KMS-11 (cell line): Measurements from ENCODE around the gene HOXB5.

ENCODE experiments used
- H2AFZ ChIP-seq: fragments of 200-600 bp; sonication (generic); 2 replicates; pipeline ENCODE4 v1.6.1; 2016; ENCODE audit warnings: antibody characterized with exemption, mixed run types, low read depth
- H3K27ac ChIP-seq: fragments of 200-600 bp; sonication (generic); 2 replicates; pipeline ENCODE4 v1.6.1; 2016; ENCODE audit warnings: mild to moderate bottlenecking, mixed run types
- H3K27me3 ChIP-seq: fragments of 200-600 bp; sonication (generic); 2 replicates; pipeline ENCODE4 v1.6.1; 2017; ENCODE audit warnings: mild to moderate bottlenecking, low read depth, mixed run types, moderate library complexity; ENCODE audit not compliant: insufficient read depth
- H3K36me3 ChIP-seq: fragments of 200-600 bp; sonication (generic); 2 replicates; pipeline ENCODE4 v1.6.1; 2017; ENCODE audit warnings: mild to moderate bottlenecking, mixed run types; ENCODE audit not compliant: insufficient read depth
- H3K4me1 ChIP-seq: fragments of 200-600 bp; sonication (generic); 2 replicates; pipeline ENCODE4 v1.6.1; 2016; ENCODE audit warnings: mild to moderate bottlenecking, low read depth, mixed run types; ENCODE audit not compliant: poor library complexity, severe bottlenecking
- H3K4me2 ChIP-seq: fragments of 200-600 bp; sonication (generic); 2 replicates; pipeline ENCODE4 v1.7.0; 2016; ENCODE audit warnings: mild to moderate bottlenecking, mixed run types
- H3K4me3 ChIP-seq: fragments of 200-600 bp; sonication (generic); IDR thresholded peaks from 2 replicates; pipeline ENCODE4 v1.6.1; 2017; ENCODE audit warnings: low read depth, low read length, mixed read lengths; ENCODE audit not compliant: insufficient read depth
- H3K79me2 ChIP-seq: fragments of 200-600 bp; sonication (generic); 2 replicates; pipeline ENCODE4 v1.6.1; 2016; ENCODE audit warnings: low read depth, mixed run types; ENCODE audit not compliant: insufficient read depth
- H3K9ac ChIP-seq: fragments of 200-600 bp; sonication (generic); 2 replicates; pipeline ENCODE4 v1.6.1; 2016; ENCODE audit warnings: mild to moderate bottlenecking, mixed run types
- H4K20me1 ChIP-seq: fragments of 200-600 bp; sonication (generic); 2 replicates; pipeline ENCODE4 v1.6.1; 2016; ENCODE audit warnings: mild to moderate bottlenecking, mixed run types; ENCODE audit not compliant: insufficient read depth
- CTCF ChIP-seq: fragments of 200-600 bp; sonication (generic); conservative IDR thresholded peaks from 2 replicates; pipeline ENCODE4 v1.6.1; 2017; ENCODE audit warnings: low read depth, mild to moderate bottlenecking, antibody characterized with exemption, low read length, moderate library complexity, mixed read lengths

HOXB5 gene

GRCh38 chr17:48590607-48591161, 2.9 kb downstream of the HOXB5 start:
- H3K27me3 ChIP-seq, result peaks cover 6% of the 10 kb centered on the region
- H3K4me1 ChIP-seq, result peaks cover 5% of the 10 kb centered on the region
- H2AFZ ChIP-seq, result no peak overlapping the region
- no peak for TF ChIP-seq CTCF
- H3K36me3 ChIP-seq, result no peaks in the 10 kb centered on the region
- H3K79me2 ChIP-seq, result no peaks in the 10 kb centered on the region
- no peak overlapping the region for H3K9ac ChIP-seq
- no peak overlapping the region for H3K4me3 ChIP-seq
- no peak overlapping the region for H3K4me2 ChIP-seq
- H3K27ac ChIP-seq, result no peak overlapping the region
- H4K20me1 ChIP-seq, result no peaks in the 10 kb centered on the region

- Histone ChIP-seq H3K27ac (no peak within 1 kb of the TSS), H3K4me2 (no peak within 1 kb of the TSS)
Measured at GRCh38 chr17:48589831-48590606, 3.6 kb downstream of the HOXB5 start, which contains the start of gene HOXB3. Gene HOXB3 (minus strand): TSS chr17:48590241. CDS start chr17:48552474, 37,767 bp downstream.

GRCh38 chr17:48589060-48589830, 4.3 kb downstream of the HOXB5 start:
- Histone ChIP-seq H3K27me3 (peaks cover 6% of the 10 kb centered on the region), H3K4me3 (no peak overlapping the region), H4K20me1 (no peaks in the 10 kb centered on the region), H2AFZ (no peak overlapping the region), H3K36me3 (no peaks in the 10 kb centered on the region), H3K4me1 (peaks cover 3% of the 10 kb centered on the region), H3K27ac (no peak overlapping the region), H3K9ac (no peak overlapping the region), H3K79me2 (no peaks in the 10 kb centered on the region), H3K4me2 (no peak overlapping the region)
- no peak for TF ChIP-seq CTCF

More at GRCh38 chr17:48589831-48590606, 3.6 kb downstream of the HOXB5 start, which contains the start of gene HOXB3:
- H3K4me3 ChIP-seq, result no peak within 1 kb of the TSS
- H3K9ac ChIP-seq, result no peak within 1 kb of the TSS
- no peaks in the 10 kb centered on the region for H4K20me1 ChIP-seq
- no peak within 1 kb of the TSS for H2AFZ ChIP-seq
- no peaks in the 10 kb centered on the region for H3K79me2 ChIP-seq
- H3K4me1 ChIP-seq, result peaks cover 5% of the 10 kb centered on the region
- peaks cover 6% of the 10 kb centered on the region for H3K27me3 ChIP-seq
- H3K36me3 ChIP-seq, result no peaks in the 10 kb centered on the region
- TF ChIP-seq CTCF, result no peak

DNA sequence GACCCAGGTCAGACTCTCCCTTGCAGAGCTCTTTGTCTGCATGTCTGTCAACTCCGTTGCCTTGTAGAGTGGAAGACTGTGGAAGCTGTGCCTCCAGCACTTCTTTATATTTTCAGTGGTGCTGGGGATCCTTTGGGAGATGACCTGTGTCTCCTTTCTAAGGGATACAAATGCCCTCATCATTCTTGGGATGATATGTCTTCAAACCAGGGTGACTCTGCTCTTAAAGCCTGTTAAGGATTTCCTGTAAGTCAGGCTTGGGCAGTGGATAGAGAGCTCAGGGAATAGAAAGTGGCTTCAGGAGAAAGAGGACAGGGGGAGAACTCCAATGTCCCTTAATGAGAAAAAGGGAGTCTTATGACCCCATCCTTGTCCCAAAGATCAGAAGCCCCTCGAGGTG, 5.1 kb downstream of the HOXB5 start:
- H3K4me3 ChIP-seq, result no peak overlapping the region
- no peak overlapping the region for H3K9ac ChIP-seq
- no peaks in the 10 kb centered on the region for H3K4me1 ChIP-seq
- no peak overlapping the region for H3K27ac ChIP-seq
- no peaks in the 10 kb centered on the region for H4K20me1 ChIP-seq
- no peak for TF ChIP-seq CTCF
- H3K36me3 ChIP-seq, result no peaks in the 10 kb centered on the region
- H2AFZ ChIP-seq, result no peak overlapping the region
- peaks cover 6% of the 10 kb centered on the region for H3K27me3 ChIP-seq
- no peak overlapping the region for H3K4me2 ChIP-seq
- no peaks in the 10 kb centered on the region for H3K79me2 ChIP-seq
